ENCODE data around the gene PPFIBP1.

The PPFIBP1 gene

DNA sequence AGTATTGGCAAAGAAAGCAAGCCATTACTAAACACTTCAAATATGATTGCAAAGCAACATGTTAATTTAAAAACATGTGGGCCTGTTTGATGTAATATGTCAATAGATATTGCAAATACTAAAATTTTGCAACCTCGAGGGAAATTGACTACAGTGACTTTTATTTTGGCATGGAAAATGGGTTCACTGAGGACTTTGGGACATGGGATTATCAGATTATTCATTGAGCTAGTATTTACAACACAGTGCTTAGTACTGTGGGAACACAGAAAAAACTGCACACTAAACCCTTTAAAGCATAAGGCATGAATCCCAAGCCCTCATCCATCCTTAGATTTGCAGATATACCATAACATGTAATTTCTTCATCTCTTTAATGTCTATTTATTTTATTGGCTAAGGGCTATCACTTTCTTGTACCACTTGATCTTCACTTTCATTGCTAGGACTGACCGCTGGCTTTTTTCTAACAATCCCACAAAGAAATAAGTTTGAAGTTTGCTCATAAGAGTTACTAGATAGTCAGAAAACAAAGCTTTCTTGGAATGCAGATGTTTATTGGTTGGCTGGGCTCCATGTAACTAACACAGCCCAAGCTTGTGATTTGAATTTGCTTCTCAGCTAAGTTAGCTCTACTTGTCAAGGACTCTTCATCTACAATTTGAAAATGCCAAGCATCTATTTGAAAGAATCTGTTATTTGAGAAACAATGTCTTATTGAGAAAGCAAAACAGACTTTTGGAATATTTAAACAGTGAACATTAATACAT is 48.7 kb downstream of the PPFIBP1 start:
- H3K27ac ChIP-seq: no peak overlapping the region

DNA sequence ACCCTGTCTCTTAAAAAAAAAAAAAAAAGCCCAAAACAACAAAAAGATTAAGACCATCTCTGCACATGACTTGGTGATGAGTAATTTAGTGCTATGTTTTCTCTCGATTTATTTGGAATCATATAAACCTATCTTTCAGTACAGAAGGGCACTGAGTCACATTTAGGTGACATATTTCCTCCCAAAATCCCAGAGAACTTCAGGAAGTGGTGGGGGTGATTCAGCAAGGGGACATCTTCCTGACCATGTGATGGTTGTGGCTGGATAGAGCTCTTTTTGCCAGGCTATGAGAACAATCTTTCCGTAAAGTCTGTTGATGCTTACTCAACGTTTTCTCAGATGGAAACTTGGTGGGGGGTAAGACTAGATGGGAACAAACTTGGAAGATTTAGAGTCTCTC is 50.0 kb downstream of the PPFIBP1 start:
- TF ChIP-seq, protein P1, sequence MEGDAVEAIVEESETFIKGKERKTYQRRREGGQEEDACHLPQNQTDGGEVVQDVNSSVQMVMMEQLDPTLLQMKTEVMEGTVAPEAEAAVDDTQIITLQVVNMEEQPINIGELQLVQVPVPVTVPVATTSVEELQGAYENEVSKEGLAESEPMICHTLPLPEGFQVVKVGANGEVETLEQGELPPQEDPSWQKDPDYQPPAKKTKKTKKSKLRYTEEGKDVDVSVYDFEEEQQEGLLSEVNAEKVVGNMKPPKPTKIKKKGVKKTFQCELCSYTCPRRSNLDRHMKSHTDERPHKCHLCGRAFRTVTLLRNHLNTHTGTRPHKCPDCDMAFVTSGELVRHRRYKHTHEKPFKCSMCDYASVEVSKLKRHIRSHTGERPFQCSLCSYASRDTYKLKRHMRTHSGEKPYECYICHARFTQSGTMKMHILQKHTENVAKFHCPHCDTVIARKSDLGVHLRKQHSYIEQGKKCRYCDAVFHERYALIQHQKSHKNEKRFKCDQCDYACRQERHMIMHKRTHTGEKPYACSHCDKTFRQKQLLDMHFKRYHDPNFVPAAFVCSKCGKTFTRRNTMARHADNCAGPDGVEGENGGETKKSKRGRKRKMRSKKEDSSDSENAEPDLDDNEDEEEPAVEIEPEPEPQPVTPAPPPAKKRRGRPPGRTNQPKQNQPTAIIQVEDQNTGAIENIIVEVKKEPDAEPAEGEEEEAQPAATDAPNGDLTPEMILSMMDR (IDR thresholded peaks at IDR 0.05): no peak
- H3K4me1 ChIP-seq: no peaks in the 10 kb centered on the region
- H3K9me3 ChIP-seq (ENCODE audit: control insufficient read depth, low read length): no peaks in the 10 kb centered on the region
- H3K4me3 ChIP-seq (ENCODE audit: low read depth, low read length): no peak overlapping the region
- no peaks in the 10 kb centered on the region for H3K36me3 ChIP-seq (ENCODE audit: control insufficient read depth, insufficient read depth, low read length)
- H3K27me3 ChIP-seq (ENCODE audit: control insufficient read depth, insufficient read depth, low read length): no peaks in the 10 kb centered on the region
- H3K9ac ChIP-seq: no peak overlapping the region
- H3K4me2 ChIP-seq (ENCODE audit: low read length): no peak overlapping the region
- H3K79me2 ChIP-seq: peaks cover 4% of the 10 kb centered on the region
- no peak overlapping the region for H2AFZ ChIP-seq
- no peak overlapping the region for H3K27ac ChIP-seq

More for the DNA sequence above, 48.7 kb downstream of the PPFIBP1 start:
- H3K4me2 ChIP-seq (ENCODE audit: low read length): no peak overlapping the region
- TF ChIP-seq, protein P1 (IDR thresholded peaks at IDR 0.05): no peak
- no peak overlapping the region for H2AFZ ChIP-seq
- H3K36me3 ChIP-seq (ENCODE audit: control insufficient read depth, insufficient read depth, low read length): no peaks in the 10 kb centered on the region
- H3K27me3 ChIP-seq (ENCODE audit: control insufficient read depth, insufficient read depth, low read length): no peaks in the 10 kb centered on the region
- no peaks in the 10 kb centered on the region for H3K4me1 ChIP-seq
- H3K9ac ChIP-seq: no peak overlapping the region
- H3K4me3 ChIP-seq (ENCODE audit: low read depth, low read length): no peak overlapping the region
- no peaks in the 10 kb centered on the region for H3K9me3 ChIP-seq (ENCODE audit: control insufficient read depth, low read length)
- peaks cover 4% of the 10 kb centered on the region for H3K79me2 ChIP-seq

DNA sequence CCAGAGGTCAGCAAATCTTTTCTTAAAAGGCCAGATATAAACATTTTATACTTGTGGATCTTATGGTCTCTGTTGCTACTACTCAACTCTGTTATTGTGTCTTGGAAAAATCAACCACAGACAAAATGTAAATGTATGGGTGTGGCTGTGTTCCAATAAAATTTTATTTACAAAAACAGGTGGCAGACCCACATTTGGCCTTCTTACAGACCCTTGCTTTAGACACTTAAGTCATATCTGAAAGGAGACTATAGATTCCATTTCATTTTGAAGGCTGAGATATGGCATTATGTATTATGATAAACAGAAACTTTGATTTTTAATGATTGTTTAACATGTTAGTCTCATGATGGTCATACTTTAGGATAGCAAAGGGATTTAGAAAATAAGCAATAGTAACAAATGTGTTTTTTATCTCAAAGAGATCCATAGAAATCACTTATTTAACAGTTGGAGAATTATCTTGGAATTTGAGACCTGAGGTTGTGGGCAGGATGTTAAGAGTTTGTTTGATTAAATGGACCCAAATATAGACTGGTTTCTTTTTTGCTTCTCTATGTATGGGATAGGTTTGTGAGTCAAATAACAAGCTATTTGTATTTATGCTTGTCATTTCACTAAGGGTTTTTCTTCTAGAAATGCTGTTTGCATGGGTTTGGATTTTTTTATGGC is 51.2 kb downstream of the PPFIBP1 start:
- H3K27ac ChIP-seq: no peak overlapping the region
- TF ChIP-seq, protein P1 (IDR thresholded peaks at IDR 0.05): no peak
- no peaks in the 10 kb centered on the region for H3K4me1 ChIP-seq

DNA sequence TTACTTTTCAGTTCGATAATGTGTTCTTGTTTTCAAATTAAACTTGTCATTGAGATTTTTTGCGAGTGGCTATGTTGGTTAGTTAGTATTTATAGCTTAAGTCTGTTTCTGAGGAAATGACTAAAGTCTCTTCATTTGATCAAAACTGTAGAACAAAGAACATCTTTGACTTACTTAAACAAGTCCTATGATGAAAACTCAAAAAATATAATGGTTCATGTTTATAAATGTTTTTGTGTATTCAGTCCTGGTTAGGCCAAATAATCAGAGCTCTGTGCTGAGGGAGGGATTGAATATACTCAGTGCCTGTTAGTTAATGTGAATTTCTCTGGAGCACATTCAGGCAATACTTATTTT is 51.7 kb downstream of the PPFIBP1 start:
- no peak overlapping the region for H3K4me2 ChIP-seq (ENCODE audit: low read length)
- H3K27me3 ChIP-seq (ENCODE audit: control insufficient read depth, insufficient read depth, low read length): no peaks in the 10 kb centered on the region
- TF ChIP-seq, protein P1 (IDR thresholded peaks at IDR 0.05): no peak
- no peaks in the 10 kb centered on the region for H3K4me1 ChIP-seq
- H3K4me3 ChIP-seq (ENCODE audit: low read depth, low read length): no peak overlapping the region
- H3K9me3 ChIP-seq (ENCODE audit: control insufficient read depth, low read length): no peaks in the 10 kb centered on the region
- H3K9ac ChIP-seq: no peak overlapping the region
- H3K79me2 ChIP-seq: peaks cover 4% of the 10 kb centered on the region
- no peaks in the 10 kb centered on the region for H3K36me3 ChIP-seq (ENCODE audit: control insufficient read depth, insufficient read depth, low read length)
- H2AFZ ChIP-seq: no peak overlapping the region
- H3K27ac ChIP-seq: no peak overlapping the region

More for the DNA sequence above, 51.2 kb downstream of the PPFIBP1 start:
- Histone ChIP-seq H3K79me2 (peaks cover 4% of the 10 kb centered on the region), H3K27me3 (ENCODE audit: control insufficient read depth, insufficient read depth, low read length) (no peaks in the 10 kb centered on the region), H2AFZ (no peak overlapping the region), H3K36me3 (ENCODE audit: control insufficient read depth, insufficient read depth, low read length) (no peaks in the 10 kb centered on the region), H3K9ac (no peak overlapping the region), H3K4me2 (ENCODE audit: low read length) (no peak overlapping the region), H3K4me3 (ENCODE audit: low read depth, low read length) (no peak overlapping the region), H3K9me3 (ENCODE audit: control insufficient read depth, low read length) (no peaks in the 10 kb centered on the region)
